Keratinocyte (primary cell): ENCODE results near the gene GCNT2. TPM values are rescaled to one million over a fixed set of nuclear protein-coding genes. Genes with fewer than 3 reads are reported as not detected.

ENCODE experiments used
- DNase-seq: peaks from one replicate; pipeline ENCODE4 v3.0.0-alpha.2; 2011; ENCODE audit warnings: low read depth, missing footprints, low spot score
- FAIRE-seq: peaks from 2 replicates; lab custom pipeline; 2011; peaks lifted over from hg19 to GRCh38; lab: Jason Lieb, UNC
- H2AFZ ChIP-seq: 2 replicates; pipeline ENCODE4 v1.6.0; 2012; ENCODE audit warnings: low read length, control low read depth, inconsistent platforms; ENCODE audit not compliant: control insufficient read depth
- H3K27ac ChIP-seq: 2 replicates; pipeline ENCODE4 v1.5.1; 2011; ENCODE audit warnings: low read length; ENCODE audit not compliant: control insufficient read depth, insufficient read depth
- H3K27me3 ChIP-seq: 3 replicates; pipeline ENCODE4 v1.6.0; 2011; ENCODE audit warnings: low read length; ENCODE audit not compliant: control insufficient read depth, insufficient read depth; ENCODE audit errors: extremely low read depth
- H3K36me3 ChIP-seq, 2 experiments: 2 replicates in 1 of 2; 3 replicates in 1 of 2; pipeline ENCODE4 v1.5.1; 2011; ENCODE audit warnings: low read length in 2 of 2, mild to moderate bottlenecking in 1 of 2; ENCODE audit not compliant: control insufficient read depth in 2 of 2, insufficient read depth in 2 of 2; ENCODE audit errors: extremely low read depth in 1 of 2
- H3K4me1 ChIP-seq: 3 replicates; pipeline ENCODE4 v1.5.1; 2011; ENCODE audit warnings: low read length; ENCODE audit not compliant: control insufficient read depth, insufficient read depth; ENCODE audit errors: extremely low read depth
- H3K4me2 ChIP-seq: 3 replicates; pipeline ENCODE4 v1.6.0; 2011; ENCODE audit warnings: low read depth, low read length; ENCODE audit not compliant: control insufficient read depth, insufficient read depth; ENCODE audit errors: extremely low read depth
- H3K4me3 ChIP-seq, 3 experiments: fragments of 200-600 bp in 1 of 3; sonication (generic) in 1 of 3; 2 replicates in 2 of 3; 3 replicates in 1 of 3; pipeline ENCODE4 v1.5.1; 2011 to 2016; ENCODE audit warnings: low read length in 3 of 3, mild to moderate bottlenecking in 3 of 3, control low read depth in 2 of 3, inconsistent platforms in 1 of 3, low read depth in 1 of 3, mixed read lengths in 1 of 3, mixed run types in 1 of 3, moderate library complexity in 1 of 3; ENCODE audit not compliant: control insufficient read depth in 2 of 3, insufficient read depth in 2 of 3; ENCODE audit errors: extremely low read depth in 1 of 3
- H3K79me2 ChIP-seq: 2 replicates; pipeline ENCODE4 v1.6.0; 2012; ENCODE audit warnings: low read length; ENCODE audit not compliant: control insufficient read depth, insufficient read depth
- H3K9ac ChIP-seq: 3 replicates; pipeline ENCODE4 v1.6.0; 2011; ENCODE audit warnings: low read length; ENCODE audit not compliant: control insufficient read depth, insufficient read depth; ENCODE audit errors: extremely low read depth
- H3K9me1 ChIP-seq: 3 replicates; pipeline ENCODE4 v1.6.0; 2011; ENCODE audit warnings: low read length; ENCODE audit not compliant: control insufficient read depth, insufficient read depth; ENCODE audit errors: extremely low read depth
- H3K9me3 ChIP-seq: 2 replicates; pipeline ENCODE4 v1.5.1; 2012; ENCODE audit warnings: low read depth, low read length; ENCODE audit not compliant: control insufficient read depth
- H4K20me1 ChIP-seq: 3 replicates; pipeline ENCODE4 v1.6.0; 2011; ENCODE audit warnings: low read length; ENCODE audit not compliant: control insufficient read depth, insufficient read depth; ENCODE audit errors: extremely low read depth
- EZH2 ChIP-seq: IDR thresholded peaks from one replicate; pipeline ENCODE4 v1.6.1; 2012; ENCODE audit warnings: inconsistent platforms, mild to moderate bottlenecking, low read length, moderate library complexity
- dilution Hi-C: fragments of 300-500 bp; cut with MboI; formaldehyde crosslinking; loops from one replicate; pipeline ENCODE4 v1.7.0; 2020; ENCODE audit warnings: low sequenced_read_pairs; ENCODE audit not compliant: extremely low pct_ligation_motif_present
- polyA plus RNA-seq, 5 experiments: library from polyadenylated mRNA; depleted of rRNA in 3 of 5; stranded (reverse) in 3 of 5; stranded (forward) in 1 of 5; unstranded in 1 of 5; fragments of >200 nt; gene quantifications; 1 replicate in 1 of 5; 2 replicates in 3 of 5; 3 replicates in 1 of 5; pipeline versions ENCODE4 v1.2.1 to v1.2.3, GENCODE V29; 2011 to 2012; ENCODE audit warnings: missing spikeins in 2 of 5, low read depth in 1 of 5, low replicate concordance in 1 of 5
- TF ChIP-seq, protein P1 (sequence below), 3 experiments: IDR thresholded peaks in 1 of 3; conservative IDR thresholded peaks in 1 of 3; optimal IDR thresholded peaks in 1 of 3; 2 replicates in 2 of 3; 3 replicates in 1 of 3; pipeline versions ENCODE3 to v1.5.1; 2011; ENCODE audit warnings: low read length in 3 of 3, mild to moderate bottlenecking in 3 of 3, moderate library complexity in 2 of 3, control low read depth in 1 of 3, inconsistent platforms in 1 of 3; ENCODE audit not compliant: insufficient read depth in 2 of 3; ENCODE audit errors: extremely low read depth in 1 of 3

Gene GCNT2
- polyA plus RNA-seq, 1 donor (not counting 4 experiments of a cell fraction or from before 2014, with no cell fraction given), result 7.3 TPM

DNA sequence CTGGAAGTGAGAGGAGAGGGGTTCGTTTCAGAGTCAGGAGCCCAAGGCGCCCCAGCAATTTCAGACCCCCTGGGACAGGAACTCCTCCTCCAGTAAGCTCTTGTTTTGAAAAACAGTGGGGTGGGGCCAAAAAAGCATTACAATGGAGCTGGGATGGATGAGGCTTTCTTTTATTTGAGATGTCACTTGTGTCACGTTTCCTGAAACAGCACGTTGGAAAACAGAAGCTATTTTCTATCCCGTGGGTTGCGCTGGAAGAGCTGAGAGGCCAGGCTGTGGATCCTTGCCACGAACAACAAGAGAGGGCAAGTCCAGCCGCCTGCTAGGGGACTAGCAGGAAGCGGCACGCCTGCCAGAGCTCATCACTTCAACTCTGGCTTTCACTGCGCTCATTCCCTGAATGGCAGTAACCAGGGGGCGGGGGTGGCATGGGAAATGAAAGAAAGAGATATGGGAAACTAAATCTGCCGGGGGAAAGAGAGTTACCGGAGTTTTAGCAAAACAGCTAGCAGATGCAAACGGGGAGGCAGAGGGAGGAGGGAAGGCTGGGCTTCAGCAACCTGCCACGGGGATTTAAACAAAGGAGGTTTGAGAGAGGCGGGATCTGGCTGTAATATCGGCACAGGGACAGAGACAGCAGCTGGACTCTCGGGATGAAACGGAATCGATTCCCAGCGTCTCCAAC lies 34.6 kb downstream of the GCNT2 start:
- Histone ChIP-seq H3K27me3 (no peaks in the 10 kb centered on the region), H4K20me1 (no peaks in the 10 kb centered on the region), H3K9me1 (no peaks in the 10 kb centered on the region), H3K79me2 (no peaks in the 10 kb centered on the region), H3K4me3 (peak overlapping the region in 2 of 3 experiments; percentile 37 to 47), H3K9ac (peak overlapping the region; percentile 2), H3K36me3 (peaks cover 0 to 13% of the 10 kb centered on the region in 2 experiments), H3K9me3 (no peaks in the 10 kb centered on the region), H3K4me2 (peak overlapping the region; percentile 67), H2AFZ (peak overlapping the region; percentile 68), H3K27ac (no peak overlapping the region), H3K4me1 (peaks cover 9% of the 10 kb centered on the region)
- DNase-seq (no peak), FAIRE-seq (peak; percentile 75)
- TF ChIP-seq, protein P1, sequence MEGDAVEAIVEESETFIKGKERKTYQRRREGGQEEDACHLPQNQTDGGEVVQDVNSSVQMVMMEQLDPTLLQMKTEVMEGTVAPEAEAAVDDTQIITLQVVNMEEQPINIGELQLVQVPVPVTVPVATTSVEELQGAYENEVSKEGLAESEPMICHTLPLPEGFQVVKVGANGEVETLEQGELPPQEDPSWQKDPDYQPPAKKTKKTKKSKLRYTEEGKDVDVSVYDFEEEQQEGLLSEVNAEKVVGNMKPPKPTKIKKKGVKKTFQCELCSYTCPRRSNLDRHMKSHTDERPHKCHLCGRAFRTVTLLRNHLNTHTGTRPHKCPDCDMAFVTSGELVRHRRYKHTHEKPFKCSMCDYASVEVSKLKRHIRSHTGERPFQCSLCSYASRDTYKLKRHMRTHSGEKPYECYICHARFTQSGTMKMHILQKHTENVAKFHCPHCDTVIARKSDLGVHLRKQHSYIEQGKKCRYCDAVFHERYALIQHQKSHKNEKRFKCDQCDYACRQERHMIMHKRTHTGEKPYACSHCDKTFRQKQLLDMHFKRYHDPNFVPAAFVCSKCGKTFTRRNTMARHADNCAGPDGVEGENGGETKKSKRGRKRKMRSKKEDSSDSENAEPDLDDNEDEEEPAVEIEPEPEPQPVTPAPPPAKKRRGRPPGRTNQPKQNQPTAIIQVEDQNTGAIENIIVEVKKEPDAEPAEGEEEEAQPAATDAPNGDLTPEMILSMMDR (optimal IDR thresholded peaks at IDR 0.05 in 1 of 3, IDR thresholded peaks at IDR 0.05 in 1 of 3, conservative IDR thresholded peaks at IDR 0.05 in 1 of 3; ENCODE audit: extremely low read depth in 1 of 3, insufficient read depth in 2 of 3, low read length in 3 of 3), result no peak
- no peak for TF ChIP-seq EZH2
- dilution Hi-C loops, result no loop called here

DNA sequence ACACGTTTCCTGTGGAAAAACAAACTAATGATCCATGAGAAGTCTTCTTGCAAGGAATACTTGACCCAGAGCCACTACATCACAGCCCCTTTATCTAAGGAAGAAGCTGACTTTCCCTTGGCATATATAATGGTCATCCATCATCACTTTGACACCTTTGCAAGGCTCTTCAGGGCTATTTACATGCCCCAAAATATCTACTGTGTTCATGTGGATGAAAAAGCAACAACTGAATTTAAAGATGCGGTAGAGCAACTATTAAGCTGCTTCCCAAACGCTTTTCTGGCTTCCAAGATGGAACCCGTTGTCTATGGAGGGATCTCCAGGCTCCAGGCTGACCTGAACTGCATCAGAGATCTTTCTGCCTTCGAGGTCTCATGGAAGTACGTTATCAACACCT lies 35.4 kb downstream of the GCNT2 start:
- Histone ChIP-seq H4K20me1 (no peaks in the 10 kb centered on the region), H3K9me3 (no peaks in the 10 kb centered on the region), H3K4me2 (peak overlapping the region; percentile 67), H3K36me3 (peaks cover 0 to 15% of the 10 kb centered on the region in 2 experiments), H3K27me3 (no peaks in the 10 kb centered on the region), H3K4me3 (no peak overlapping the region), H2AFZ (no peak overlapping the region), H3K9ac (no peak overlapping the region), H3K27ac (no peak overlapping the region), H3K4me1 (peaks cover 7% of the 10 kb centered on the region), H3K9me1 (no peaks in the 10 kb centered on the region), H3K79me2 (no peaks in the 10 kb centered on the region)
- TF ChIP-seq, protein P1 (optimal IDR thresholded peaks at IDR 0.05 in 1 of 3, IDR thresholded peaks at IDR 0.05 in 1 of 3, conservative IDR thresholded peaks at IDR 0.05 in 1 of 3; ENCODE audit: extremely low read depth in 1 of 3, insufficient read depth in 2 of 3, low read length in 3 of 3), result no peak
- no peak for TF ChIP-seq EZH2
- DNase-seq (no peak), FAIRE-seq (no peak)
- dilution Hi-C loops, result no loop called here
